SIG-M5 treated with dmso at 0.1 percent for 504 hours (cell line): Measurements from ENCODE around the gene RECK.
"Not testable (repeated sequence)": the region's sequence is repeated elsewhere in the genome, so short reads cannot be mapped to it uniquely, and the experiment has no call there.

ENCODE experiments used
- DNase-seq: peaks from one replicate; lab custom pipeline; 2025; ENCODE audit not compliant: unreplicated experiment; lab: John Stamatoyannopoulos, UW

The RECK gene

DNA sequence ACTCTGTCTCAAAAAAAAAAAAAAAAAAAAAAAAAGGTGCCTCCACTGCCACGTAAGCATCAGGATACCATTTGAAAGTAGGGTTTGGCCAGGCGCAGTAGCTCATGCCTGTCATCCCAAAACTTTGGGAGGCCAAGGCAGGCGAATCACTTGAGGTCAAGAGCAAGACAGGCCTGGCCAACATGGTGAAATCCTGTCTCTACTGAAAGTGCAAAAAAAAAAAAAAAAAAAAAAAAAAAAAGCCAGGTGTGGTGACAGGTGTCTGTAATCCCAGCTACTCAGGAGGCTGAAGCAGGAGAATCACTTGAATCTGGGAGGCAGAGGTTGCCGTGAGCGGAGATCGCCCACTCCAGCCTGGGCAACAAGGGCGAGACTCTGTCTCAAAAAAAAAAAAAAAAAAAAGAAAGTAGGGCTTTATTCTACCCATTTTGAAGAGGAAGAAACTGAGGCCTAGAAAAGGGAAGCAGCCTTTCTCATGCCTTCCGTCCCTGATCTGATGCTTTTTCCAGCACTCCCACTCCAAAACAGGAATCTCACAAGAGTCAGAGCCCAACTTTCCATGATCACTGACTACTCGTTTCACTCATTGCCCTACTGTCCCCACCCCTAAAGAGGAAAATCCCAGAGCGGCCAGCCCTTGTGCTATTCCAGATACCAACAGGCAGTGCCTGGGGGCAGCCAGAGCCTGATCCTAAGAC, 116.2 kb downstream of the RECK start:
- no peak for DNase-seq

DNA sequence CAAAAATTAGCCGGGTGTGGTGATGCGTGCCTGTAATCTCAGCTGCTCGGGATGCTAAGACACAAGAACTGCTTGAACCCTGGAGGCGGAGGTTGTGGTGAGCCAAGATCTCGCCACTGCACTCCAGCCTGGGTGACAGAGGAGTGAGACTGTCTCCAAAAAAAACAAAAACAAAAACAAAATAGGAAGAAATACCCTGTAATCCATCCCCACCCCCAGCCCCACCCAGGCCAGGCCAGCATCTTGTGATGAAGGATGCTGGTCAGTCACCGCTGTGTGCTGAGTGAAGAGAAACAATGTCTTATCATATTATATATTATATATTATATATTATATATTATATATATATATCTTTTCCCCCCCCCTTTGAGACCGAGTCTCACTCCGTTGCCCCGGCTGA, 117.0 kb downstream of the RECK start:
- DNase-seq = no peak

DNA sequence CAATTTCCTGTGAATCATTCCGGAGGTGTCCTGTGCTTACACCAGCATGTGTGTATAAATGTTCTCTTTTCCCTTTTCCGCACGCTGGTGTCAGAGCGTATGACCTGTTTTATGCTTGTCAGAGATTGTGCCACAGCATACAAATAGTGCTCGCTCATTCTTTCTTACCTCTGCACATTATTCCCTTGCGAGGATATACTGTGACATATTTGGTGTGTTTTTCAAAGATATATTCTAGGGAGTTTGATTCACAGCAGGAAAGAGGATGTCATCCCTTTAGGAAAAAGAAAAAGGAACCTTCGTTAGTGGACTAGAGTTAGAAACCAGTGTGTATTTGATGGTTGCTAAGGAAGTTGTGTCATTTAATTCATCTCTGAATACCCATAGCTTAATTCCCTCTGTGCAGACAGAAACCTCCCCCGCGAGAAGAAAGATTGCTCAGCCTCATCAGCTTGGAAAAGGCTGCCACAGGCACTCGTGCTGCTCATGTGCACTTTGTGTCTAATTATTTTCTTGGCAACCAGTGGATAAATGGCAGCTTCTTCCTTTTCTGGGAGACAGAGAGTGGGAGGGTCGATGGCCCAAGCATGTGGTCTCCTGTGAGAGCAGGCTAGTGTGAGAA, 117.7 kb downstream of the RECK start:
- DNase-seq = peak; percentile 73

DNA sequence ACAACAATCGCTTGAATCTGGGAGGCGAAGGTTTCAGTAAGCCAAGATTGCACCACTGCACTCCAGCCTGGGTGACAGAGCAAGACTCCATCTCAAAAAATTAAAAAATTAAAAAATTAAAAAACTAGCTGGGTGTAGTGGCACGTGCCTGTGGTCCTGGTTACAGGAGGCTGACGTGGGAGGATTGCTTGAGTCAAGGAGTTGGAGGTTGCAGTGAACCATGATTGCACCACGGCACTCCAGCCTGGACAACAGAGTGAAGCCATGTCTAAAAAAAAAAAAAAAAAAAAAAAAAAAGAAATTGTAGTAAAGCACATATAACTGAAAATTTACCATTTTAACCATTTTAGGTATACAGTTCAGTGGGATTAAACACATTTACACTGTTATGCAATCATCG, 119.4 kb downstream of the RECK start:
- DNase-seq = no peak

DNA sequence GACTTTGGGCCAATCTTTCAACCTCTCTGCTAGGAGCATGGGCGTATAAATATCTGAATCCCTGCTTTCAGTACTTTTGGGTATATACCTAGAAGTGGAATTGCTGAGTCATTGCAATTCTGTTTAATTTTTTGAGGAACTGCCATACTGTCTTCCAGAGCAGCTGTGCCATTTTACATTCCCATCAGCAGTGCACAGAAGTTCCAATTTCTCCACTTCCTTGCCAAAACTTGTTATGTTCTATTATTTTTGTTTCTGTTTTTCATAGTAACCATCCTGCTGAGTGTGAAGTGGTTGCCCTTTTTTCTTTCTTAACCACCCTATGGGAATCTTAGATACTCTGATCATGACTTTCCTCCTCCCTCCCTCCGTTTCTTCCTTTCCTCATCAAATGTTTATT, 121.4 kb downstream of the RECK start:
- peak; percentile 18 for DNase-seq

- DNase-seq = no peak
These were observed 122.2 kb downstream of the RECK start for GRCh38 chr9:36158917-36159316.

GRCh38 chr9:36159509-36159908, 122.8 kb downstream of the RECK start:
- DNase-seq = not testable (repeated sequence)

- DNase-seq = not testable (repeated sequence)
These were observed 123.4 kb downstream of the RECK start for GRCh38 chr9:36160126-36160525.

- DNase-seq = no peak
These were observed 124.5 kb downstream of the RECK start for GRCh38 chr9:36161187-36161586.

GRCh38 chr9:36162211-36162738, 125.6 kb downstream of the RECK start:
- DNase-seq = no peak

GRCh38 chr9:36163049-36163785, 126.5 kb downstream of the RECK start:
- DNase-seq = no peak

DNA sequence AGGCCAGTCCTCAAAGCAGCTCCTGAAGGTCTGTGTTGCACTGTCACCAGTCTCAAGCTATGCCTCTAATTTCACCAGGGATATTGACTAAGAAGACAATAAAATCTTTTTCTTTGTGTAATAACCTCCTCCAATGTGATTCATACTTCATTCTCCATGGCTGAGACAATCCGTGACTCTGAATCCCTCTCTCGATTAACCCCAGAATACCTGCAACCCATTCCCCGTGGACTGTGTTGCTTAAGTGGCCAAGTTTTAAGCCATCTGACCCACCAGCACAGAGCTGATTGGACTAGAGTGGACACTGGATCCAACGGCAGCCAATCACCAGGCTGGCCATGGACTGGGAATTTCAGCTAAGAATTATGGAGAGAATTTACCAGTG, 127.1 kb downstream of the RECK start:
- DNase-seq = no peak

GRCh38 chr9:36164372-36164771, 127.7 kb downstream of the RECK start:
- no peak for DNase-seq

DNA sequence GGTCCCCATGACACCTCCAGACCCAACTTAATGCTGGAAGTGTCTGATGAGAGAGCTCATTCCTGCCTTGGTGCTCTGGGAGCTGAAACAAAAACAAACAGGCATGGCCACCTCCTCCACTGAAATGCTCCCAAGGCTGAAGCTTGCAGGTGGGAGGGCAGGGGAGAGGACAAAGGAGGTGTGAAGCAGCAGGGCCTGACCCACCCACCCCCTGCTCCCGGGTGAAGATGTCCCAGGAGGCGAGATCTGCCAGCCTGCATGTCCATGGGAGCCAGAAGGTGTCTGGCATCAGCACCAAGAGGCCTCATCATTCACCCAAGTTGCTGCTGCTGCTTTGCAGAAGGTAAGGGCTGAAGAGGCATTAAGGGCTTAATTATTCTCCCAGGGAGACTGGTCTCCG, 128.3 kb downstream of the RECK start:
- DNase-seq = no peak

- no peak for DNase-seq
These were observed 129.1 kb downstream of the RECK start for GRCh38 chr9:36165826-36166167.

GRCh38 chr9:36166168-36166927, 129.6 kb downstream of the RECK start:
- DNase-seq = peak; percentile 67

GRCh38 chr9:36169166-36169565, 132.5 kb downstream of the RECK start, which contains the start of gene CCIN:
Gene CCIN, plus strand, starts transcription at chr9:36169388. Its CDS starts 115 bp downstream, at chr9:36169503.
- DNase-seq = no peak

DNA sequence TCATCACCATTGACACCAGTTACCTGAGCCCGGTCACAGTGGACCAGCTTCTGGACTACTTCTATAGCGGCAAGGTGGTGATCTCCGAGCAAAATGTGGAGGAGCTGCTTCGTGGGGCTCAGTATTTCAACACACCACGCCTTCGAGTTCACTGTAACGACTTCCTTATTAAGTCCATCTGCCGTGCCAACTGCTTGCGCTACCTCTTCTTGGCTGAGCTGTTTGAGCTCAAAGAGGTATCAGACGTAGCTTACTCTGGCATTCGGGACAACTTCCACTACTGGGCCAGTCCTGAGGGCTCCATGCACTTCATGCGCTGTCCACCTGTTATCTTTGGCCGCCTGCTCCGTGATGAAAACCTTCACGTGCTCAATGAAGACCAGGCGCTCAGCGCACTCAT, 133.0 kb downstream of the RECK start:
- DNase-seq = peak; percentile 46

GRCh38 chr9:36170531-36170930, 133.8 kb downstream of the RECK start:
- no peak for DNase-seq

GRCh38 chr9:36173861-36174260, 137.1 kb downstream of the RECK start:
- DNase-seq = no peak
